Endothelial cell of umbilical vein (primary cell): ENCODE measurements around the gene TMEM74B. TPM values are rescaled to one million over a fixed set of nuclear protein-coding genes. Genes with fewer than 3 reads are reported as not detected.

Experiments used
- BruUV-seq: library from RNA; stranded (reverse); fragments of 400-500 nt; replicated peaks from 2 replicates; lab custom pipeline; 2021; lab: Mats Ljungman, UMichigan
- CTCF ChIA-PET: fragments of 300-600, 350-600 bp; sonication (Branson Sonifier 250); formaldehyde crosslinking; loops from one replicate; lab custom pipeline; 2021; ENCODE audit warnings: antibody characterized with exemption, inconsistent platforms; lab: Charles Lee
- POLR2A ChIA-PET: fragments of 300-600, 350-600 bp; sonication (Branson Sonifier 250); formaldehyde crosslinking; loops from one replicate; lab custom pipeline; 2021; ENCODE audit warnings: antibody characterized with exemption, inconsistent platforms; lab: Charles Lee
- DNase-seq: peaks from one replicate; pipeline ENCODE4 v3.0.0-alpha.2; 2011; ENCODE audit warnings: low read depth, low spot score
- FAIRE-seq: peaks from 2 replicates; lab custom pipeline; 2011; peaks lifted over from hg19 to GRCh38; lab: Jason Lieb, UNC
- H2AFZ ChIP-seq: 2 replicates; pipeline ENCODE4 v1.6.0; 2012; ENCODE audit warnings: low read depth, low read length, control low read depth, inconsistent platforms
- H3K27ac ChIP-seq: 2 replicates; pipeline ENCODE4 v1.5.1; 2011; ENCODE audit warnings: low read depth, mild to moderate bottlenecking, control low read depth, low read length, moderate library complexity; ENCODE audit not compliant: insufficient read depth
- H3K27me3 ChIP-seq, 2 experiments: 2 replicates each; pipeline versions ENCODE4 v1.6.0 to v1.6.1; 2011; ENCODE audit warnings: low read length in 2 of 2, mixed read lengths in 1 of 2; ENCODE audit not compliant: control insufficient read depth in 2 of 2, insufficient read depth in 2 of 2
- H3K36me3 ChIP-seq, 2 experiments: 2 replicates in 1 of 2; 3 replicates in 1 of 2; pipeline ENCODE4 v1.5.1; 2011; ENCODE audit warnings: low read length in 2 of 2, mild to moderate bottlenecking in 1 of 2, moderate library complexity in 1 of 2; ENCODE audit not compliant: control insufficient read depth in 2 of 2, insufficient read depth in 2 of 2; ENCODE audit errors: extremely low read depth in 1 of 2
- H3K4me1 ChIP-seq: 3 replicates; pipeline ENCODE4 v1.5.1; 2011; ENCODE audit warnings: mild to moderate bottlenecking, low read length; ENCODE audit not compliant: control insufficient read depth, insufficient read depth; ENCODE audit errors: extremely low read depth
- H3K4me2 ChIP-seq: 2 replicates; pipeline ENCODE4 v1.6.1; 2011; ENCODE audit warnings: low read length, control low read depth, mixed read lengths; ENCODE audit not compliant: insufficient read depth
- H3K4me3 ChIP-seq, 3 experiments: fragments of 200-600 bp in 1 of 3; sonication (generic), shearing (Covaris generic) in 1 of 3; replicated peaks in 1 of 3; 2 replicates each; pipeline ENCODE4 v1.5.1; 2011 to 2016; ENCODE audit warnings: control low read depth in 3 of 3, low read length in 3 of 3, mild to moderate bottlenecking in 2 of 3, inconsistent platforms in 1 of 3, low read depth in 1 of 3, moderate library complexity in 1 of 3; ENCODE audit not compliant: insufficient read depth in 1 of 3
- H3K79me2 ChIP-seq: 2 replicates; pipeline ENCODE4 v1.6.0; 2012; ENCODE audit warnings: low read length, inconsistent platforms; ENCODE audit not compliant: control insufficient read depth, insufficient read depth
- H3K9ac ChIP-seq: replicated peaks from 2 replicates; pipeline ENCODE3; 2011; ENCODE audit warnings: low read length, control low read depth; ENCODE audit not compliant: insufficient read depth; ENCODE audit errors: extremely low read depth
- H3K9me1 ChIP-seq: replicated peaks from 3 replicates; pipeline ENCODE4 v1.6.0; 2011; ENCODE audit warnings: mild to moderate bottlenecking, low read length; ENCODE audit not compliant: control insufficient read depth, insufficient read depth; ENCODE audit errors: extremely low read depth
- H3K9me3 ChIP-seq: replicated peaks from 2 replicates; pipeline ENCODE4 v1.5.1; 2012; ENCODE audit warnings: low read length, inconsistent platforms; ENCODE audit not compliant: control insufficient read depth, insufficient read depth
- H4K20me1 ChIP-seq: replicated peaks from 2 replicates; pipeline ENCODE3; 2011; ENCODE audit warnings: mild to moderate bottlenecking, low read length; ENCODE audit not compliant: control insufficient read depth, insufficient read depth; ENCODE audit errors: extremely low read depth
- EZH2 ChIP-seq: IDR thresholded peaks from 2 replicates; pipeline ENCODE4 v1.6.1; 2012; ENCODE audit warnings: borderline replicate concordance, low read depth, mild to moderate bottlenecking, moderate library complexity, low read length, inconsistent platforms; ENCODE audit not compliant: severe bottlenecking
- FOS ChIP-seq: IDR thresholded peaks from 2 replicates; pipeline ENCODE4 v1.6.1; 2011; ENCODE audit warnings: mild to moderate bottlenecking, low read length, moderate library complexity, borderline replicate concordance; ENCODE audit not compliant: insufficient read depth
- GATA2 ChIP-seq: IDR thresholded peaks from 2 replicates; pipeline ENCODE4 v1.7.0; 2011; ENCODE audit warnings: low read depth, mild to moderate bottlenecking, moderate library complexity, mixed read lengths, low read length; ENCODE audit not compliant: insufficient read length, insufficient read depth
- JUN ChIP-seq: IDR thresholded peaks from 2 replicates; pipeline ENCODE4 v1.6.1; 2011; ENCODE audit warnings: borderline replicate concordance, low read depth; ENCODE audit not compliant: insufficient read length, insufficient read depth
- MYC ChIP-seq: IDR thresholded peaks from one replicate; pipeline ENCODE4 v1.6.1; 2011; ENCODE audit warnings: mild to moderate bottlenecking, low read depth, low read length
- POLR2A ChIP-seq: IDR thresholded peaks from 2 replicates; pipeline ENCODE4 v1.6.1; 2012; ENCODE audit warnings: low read depth, mild to moderate bottlenecking, control low read depth, low read length
- POLR2AphosphoS5 ChIP-seq: IDR thresholded peaks from 2 replicates; pipeline ENCODE4 v1.6.1; 2012; ENCODE audit warnings: low read depth, mild to moderate bottlenecking, control low read depth, low read length, moderate library complexity; ENCODE audit not compliant: insufficient read depth
- dilution Hi-C: fragments of 300-500 bp; cut with MboI; formaldehyde crosslinking; loops from one replicate; pipeline ENCODE4 v1.15.0; 2019; ENCODE audit warnings: low sequenced_read_pairs; ENCODE audit not compliant: extremely low pct_ligation_motif_present
- intact Hi-C: fragments of 100-400 bp; cut with micrococcal nuclease; formaldehyde crosslinking; loops from one replicate; pipeline ENCODE4 v1.10.0; 2022
- polyA plus RNA-seq, 4 experiments: library from polyadenylated mRNA; depleted of rRNA in 3 of 4; stranded (reverse) in 3 of 4; unstranded in 1 of 4; fragments of >200 nt; gene quantifications; 2 replicates each; pipeline versions ENCODE4 v1.2.1 to v1.2.3, GENCODE V29; 2011 to 2012; ENCODE audit warnings: missing spikeins in 1 of 4
- total RNA-seq: library from RNA; stranded (reverse); gene quantifications from 2 replicates; pipeline ENCODE4 v1.2.3, GENCODE V29; 2021
- TF ChIP-seq, protein P1 (sequence below): IDR thresholded peaks from 2 replicates; pipeline ENCODE4 v1.6.1; 2011; ENCODE audit not compliant: insufficient read depth, insufficient read length
- TF ChIP-seq, protein P2 (sequence below), 2 donors: IDR thresholded peaks; 1 replicate in 1 of 2; 2 replicates in 1 of 2; pipeline ENCODE4 v1.5.1; 2011; ENCODE audit warnings: low read length in 2 of 2, mild to moderate bottlenecking in 2 of 2, moderate library complexity in 2 of 2, control low read depth in 1 of 2, inconsistent platforms in 1 of 2, low read depth in 1 of 2; ENCODE audit not compliant: insufficient read depth in 1 of 2; ENCODE audit errors: extremely low read depth in 1 of 2

The TMEM74B gene
- total and polyA plus RNA-seq, 2 donors (not counting 3 experiments of a cell fraction or from before 2014, with no cell fraction given) = 0.26 to 1.1 TPM

DNA sequence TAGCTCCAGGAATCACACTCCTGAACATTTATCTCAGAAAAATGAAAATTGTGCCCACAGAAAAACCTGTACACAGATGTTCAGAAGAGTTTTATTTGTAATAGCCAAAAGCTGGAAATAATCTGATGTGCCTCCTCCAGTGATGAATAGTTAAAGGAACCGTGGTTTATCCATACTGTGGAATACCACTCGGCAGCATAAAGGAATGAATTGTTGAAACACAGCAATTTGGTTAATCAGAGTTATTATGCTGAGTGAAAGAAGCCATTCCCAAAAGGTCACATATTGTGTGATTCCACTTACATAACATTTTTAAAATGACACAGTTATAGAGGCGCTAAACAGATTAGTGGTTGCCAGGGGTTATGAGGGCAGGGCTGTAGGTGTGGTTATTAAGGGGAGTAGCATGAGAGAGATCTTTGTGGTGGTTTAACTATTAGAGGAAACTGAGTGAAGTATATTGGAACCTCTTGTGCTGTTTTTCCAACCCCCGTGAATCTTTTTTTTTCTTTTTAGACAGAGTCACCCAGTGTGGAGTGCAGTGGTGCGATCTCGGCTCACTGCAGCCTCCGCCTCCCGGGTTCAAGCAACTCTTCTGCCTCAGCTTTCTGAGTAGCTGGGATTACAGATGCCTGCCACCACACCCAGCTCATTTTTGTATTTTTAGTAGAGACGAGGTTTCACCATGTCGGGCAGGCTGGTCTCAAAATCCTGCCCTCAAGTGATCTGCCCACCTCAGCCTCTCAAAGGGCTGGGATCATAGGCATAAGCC lies 40.2 kb downstream of the TMEM74B start:
- dilution Hi-C loops = no loop called here
- Histone ChIP-seq H3K27me3 (no peaks in the 10 kb centered on the region), H2AFZ (no peak overlapping the region), H3K9me1 (no peaks in the 10 kb centered on the region), H3K9ac (no peak overlapping the region), H3K4me2 (no peak overlapping the region), H3K4me1 (no peaks in the 10 kb centered on the region), H3K36me3 (peaks cover 6 to 19% of the 10 kb centered on the region in 2 experiments), H3K4me3 (no peak overlapping the region), H3K9me3 (no peaks in the 10 kb centered on the region), H4K20me1 (peaks cover 2% of the 10 kb centered on the region), H3K79me2 (peaks cover 2% of the 10 kb centered on the region), H3K27ac (no peak overlapping the region)
- FAIRE-seq (no peak), DNase-seq (no peak)
- no TSS peak for BruUV-seq
- ChIA-PET POLR2A (no interaction called here), CTCF (interaction anchor here (1.3 to 1.4 kb wide), 2 partner anchors 13 to 359 kb away, joined by 3 read pairs; no protein-coding TSS in a partner anchor)
- intact Hi-C loops = no loop called here
- TF ChIP-seq, protein P1, sequence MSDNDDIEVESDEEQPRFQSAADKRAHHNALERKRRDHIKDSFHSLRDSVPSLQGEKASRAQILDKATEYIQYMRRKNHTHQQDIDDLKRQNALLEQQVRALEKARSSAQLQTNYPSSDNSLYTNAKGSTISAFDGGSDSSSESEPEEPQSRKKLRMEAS = no peak
- TF ChIP-seq POLR2A = no peak
- TF ChIP-seq JUN = no peak
- no peak for TF ChIP-seq EZH2
- TF ChIP-seq MYC = no peak
- TF ChIP-seq, protein P2, sequence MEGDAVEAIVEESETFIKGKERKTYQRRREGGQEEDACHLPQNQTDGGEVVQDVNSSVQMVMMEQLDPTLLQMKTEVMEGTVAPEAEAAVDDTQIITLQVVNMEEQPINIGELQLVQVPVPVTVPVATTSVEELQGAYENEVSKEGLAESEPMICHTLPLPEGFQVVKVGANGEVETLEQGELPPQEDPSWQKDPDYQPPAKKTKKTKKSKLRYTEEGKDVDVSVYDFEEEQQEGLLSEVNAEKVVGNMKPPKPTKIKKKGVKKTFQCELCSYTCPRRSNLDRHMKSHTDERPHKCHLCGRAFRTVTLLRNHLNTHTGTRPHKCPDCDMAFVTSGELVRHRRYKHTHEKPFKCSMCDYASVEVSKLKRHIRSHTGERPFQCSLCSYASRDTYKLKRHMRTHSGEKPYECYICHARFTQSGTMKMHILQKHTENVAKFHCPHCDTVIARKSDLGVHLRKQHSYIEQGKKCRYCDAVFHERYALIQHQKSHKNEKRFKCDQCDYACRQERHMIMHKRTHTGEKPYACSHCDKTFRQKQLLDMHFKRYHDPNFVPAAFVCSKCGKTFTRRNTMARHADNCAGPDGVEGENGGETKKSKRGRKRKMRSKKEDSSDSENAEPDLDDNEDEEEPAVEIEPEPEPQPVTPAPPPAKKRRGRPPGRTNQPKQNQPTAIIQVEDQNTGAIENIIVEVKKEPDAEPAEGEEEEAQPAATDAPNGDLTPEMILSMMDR (IDR thresholded peaks at IDR 0.05; ENCODE audit: extremely low read depth in 1 of 2, insufficient read depth in 1 of 2, low read depth in 1 of 2, low read length in 2 of 2) = no peak
- no peak for TF ChIP-seq FOS
- TF ChIP-seq GATA2 = no peak
- no peak for TF ChIP-seq POLR2AphosphoS5
